Measurements from ENCODE around the gene TNK2.
A peak's percentile ranks its signal among the peaks of the same experiment; 100 is the strongest.

Gene TNK2

GRCh38 chr3:195856410-195857084 is 51.8 kb downstream of the TNK2 start:
- Mint-ChIP-seq H3K9me3 (no peaks in the 10 kb centered on the region), H3K4me1 (peaks cover 4% of the 10 kb centered on the region), H3K27ac (no peak overlapping the region), H3K4me3 (no peak overlapping the region), H3K36me3 (no peaks in the 10 kb centered on the region), H3K27me3 (peaks cover 4% of the 10 kb centered on the region)
- no peak for ATAC-seq (ENCODE audit: low read depth)
- no peak for DNase-seq (ENCODE audit: low spot score in 2 of 2)

- Mint-ChIP-seq H3K4me1 (peaks cover 7% of the 10 kb centered on the region), H3K9me3 (no peaks in the 10 kb centered on the region), H3K36me3 (no peaks in the 10 kb centered on the region), H3K4me3 (no peak overlapping the region), H3K27ac (no peak overlapping the region), H3K27me3 (peaks cover 7% of the 10 kb centered on the region)
- ATAC-seq (ENCODE audit: low read depth) (no peak), DNase-seq (ENCODE audit: low spot score in 2 of 2) (no peak)
These were observed 52.6 kb downstream of the TNK2 start for GRCh38 chr3:195855471-195856409.

GRCh38 chr3:195854628-195855294 is 53.6 kb downstream of the TNK2 start:
- Mint-ChIP-seq H3K27ac (no peak overlapping the region), H3K36me3 (no peaks in the 10 kb centered on the region), H3K27me3 (peaks cover 9% of the 10 kb centered on the region), H3K9me3 (no peaks in the 10 kb centered on the region), H3K4me3 (no peak overlapping the region), H3K4me1 (peaks cover 9% of the 10 kb centered on the region)
- DNase-seq (ENCODE audit: low spot score in 2 of 2) (no peak), ATAC-seq (ENCODE audit: low read depth) (no peak)

GRCh38 chr3:195853996-195854395 is 54.4 kb downstream of the TNK2 start:
- peaks cover 9% of the 10 kb centered on the region for H3K27me3 Mint-ChIP-seq
- H3K27ac Mint-ChIP-seq: no peak overlapping the region
- DNase-seq (ENCODE audit: low spot score in 2 of 2) (no peak), ATAC-seq (ENCODE audit: low read depth) (no peak)
- no peak overlapping the region for H3K4me3 Mint-ChIP-seq
- peaks cover 5% of the 10 kb centered on the region for H3K4me1 Mint-ChIP-seq
- H3K36me3 Mint-ChIP-seq: no peaks in the 10 kb centered on the region
- H3K9me3 Mint-ChIP-seq: no peaks in the 10 kb centered on the region

GRCh38 chr3:195853036-195853435 is 55.3 kb downstream of the TNK2 start:
- peaks cover 9% of the 10 kb centered on the region for H3K27me3 Mint-ChIP-seq
- no peak for ATAC-seq (ENCODE audit: low read depth)
- H3K9me3 Mint-ChIP-seq: no peaks in the 10 kb centered on the region
- DNase-seq (ENCODE audit: low spot score in 2 of 2): no peak
- no peak overlapping the region for H3K27ac Mint-ChIP-seq
- H3K4me1 Mint-ChIP-seq: peaks cover 5% of the 10 kb centered on the region
- no peaks in the 10 kb centered on the region for H3K36me3 Mint-ChIP-seq
- no peak overlapping the region for H3K4me3 Mint-ChIP-seq

- H3K4me3 Mint-ChIP-seq: peak overlapping the region; percentile 54
- peaks cover 5% of the 10 kb centered on the region for H3K4me1 Mint-ChIP-seq
- ATAC-seq (ENCODE audit: low read depth) (peak; percentile 98), DNase-seq (ENCODE audit: low spot score in 2 of 2) (peak; percentile 82 to 90)
- peaks cover 9% of the 10 kb centered on the region for H3K27me3 Mint-ChIP-seq
- H3K9me3 Mint-ChIP-seq: no peaks in the 10 kb centered on the region
- H3K27ac Mint-ChIP-seq: no peak overlapping the region
- H3K36me3 Mint-ChIP-seq: no peaks in the 10 kb centered on the region
These were observed 57.4 kb downstream of the TNK2 start for GRCh38 chr3:195850857-195851543.

- no peaks in the 10 kb centered on the region for H3K36me3 Mint-ChIP-seq
- no peak overlapping the region for H3K27ac Mint-ChIP-seq
- no peak overlapping the region for H3K4me3 Mint-ChIP-seq
- H3K4me1 Mint-ChIP-seq: peaks cover 5% of the 10 kb centered on the region
- no peak for ATAC-seq (ENCODE audit: low read depth)
- DNase-seq (ENCODE audit: low spot score in 2 of 2): peak in 1 of 2 donors; percentile 93
- H3K27me3 Mint-ChIP-seq: peaks cover 12% of the 10 kb centered on the region
- H3K9me3 Mint-ChIP-seq: no peaks in the 10 kb centered on the region
These were observed 58.9 kb downstream of the TNK2 start for GRCh38 chr3:195849322-195850074.

- Mint-ChIP-seq H3K4me3 (no peak overlapping the region), H3K36me3 (no peaks in the 10 kb centered on the region), H3K4me1 (peaks cover 5% of the 10 kb centered on the region), H3K27me3 (peaks cover 16% of the 10 kb centered on the region), H3K27ac (no peak overlapping the region), H3K9me3 (no peaks in the 10 kb centered on the region)
- ATAC-seq (ENCODE audit: low read depth) (no peak), DNase-seq (ENCODE audit: low spot score in 2 of 2) (no peak)
These were observed 61.0 kb downstream of the TNK2 start for GRCh38 chr3:195847055-195847950.

- H3K27ac Mint-ChIP-seq: no peak overlapping the region
- H3K9me3 Mint-ChIP-seq: no peaks in the 10 kb centered on the region
- no peak overlapping the region for H3K4me3 Mint-ChIP-seq
- no peaks in the 10 kb centered on the region for H3K36me3 Mint-ChIP-seq
- ATAC-seq (ENCODE audit: low read depth): no peak
- DNase-seq (ENCODE audit: low spot score in 2 of 2): no peak
- H3K27me3 Mint-ChIP-seq: peaks cover 10% of the 10 kb centered on the region
- H3K4me1 Mint-ChIP-seq: no peaks in the 10 kb centered on the region
These were observed 62.9 kb downstream of the TNK2 start for GRCh38 chr3:195845483-195845882.

- H3K27ac Mint-ChIP-seq: no peak overlapping the region
- no peaks in the 10 kb centered on the region for H3K9me3 Mint-ChIP-seq
- no peaks in the 10 kb centered on the region for H3K4me1 Mint-ChIP-seq
- peaks cover 10% of the 10 kb centered on the region for H3K27me3 Mint-ChIP-seq
- H3K36me3 Mint-ChIP-seq: no peaks in the 10 kb centered on the region
- H3K4me3 Mint-ChIP-seq: no peak overlapping the region
- ATAC-seq (ENCODE audit: low read depth) (no peak), DNase-seq (ENCODE audit: low spot score in 2 of 2) (no peak)
These were observed 63.6 kb downstream of the TNK2 start for GRCh38 chr3:195844671-195845218.

- H3K4me1 Mint-ChIP-seq: peaks cover 10% of the 10 kb centered on the region
- no peak overlapping the region for H3K4me3 Mint-ChIP-seq
- peaks cover 13% of the 10 kb centered on the region for H3K27me3 Mint-ChIP-seq
- no peak overlapping the region for H3K27ac Mint-ChIP-seq
- H3K36me3 Mint-ChIP-seq: no peaks in the 10 kb centered on the region
- ATAC-seq (ENCODE audit: low read depth): peak; percentile 12
- H3K9me3 Mint-ChIP-seq: no peaks in the 10 kb centered on the region
- DNase-seq (ENCODE audit: low spot score in 2 of 2): no peak
These were observed 68.9 kb downstream of the TNK2 start for GRCh38 chr3:195839260-195840010.

- peak; percentile 87 for ATAC-seq (ENCODE audit: low read depth)
- H3K9me3 Mint-ChIP-seq: no peaks in the 10 kb centered on the region
- H3K36me3 Mint-ChIP-seq: no peaks in the 10 kb centered on the region
- peak overlapping the region; percentile 32 for H3K27ac Mint-ChIP-seq
- no peak for DNase-seq (ENCODE audit: low spot score in 2 of 2)
- H3K4me1 Mint-ChIP-seq: peaks cover 10% of the 10 kb centered on the region
- peaks cover 9% of the 10 kb centered on the region for H3K27me3 Mint-ChIP-seq
- no peak overlapping the region for H3K4me3 Mint-ChIP-seq
These were observed 69.6 kb downstream of the TNK2 start for GRCh38 chr3:195838714-195839113.
